Stimulated activated CD4-positive, alpha-beta T cell treated with anti-CD3 and anti-CD28 coated beads, Interleukin-4, amount 100 ng/mL, for 48 hours (primary cell): Measurements from ENCODE around the gene EMP1.

Source experiments
- DNase-seq, 2 donors: peaks; one replicate each; pipeline ENCODE4 v3.0.0-alpha.2; 2020; ENCODE audit warnings: low read depth in 2 of 2

Gene EMP1

DNA sequence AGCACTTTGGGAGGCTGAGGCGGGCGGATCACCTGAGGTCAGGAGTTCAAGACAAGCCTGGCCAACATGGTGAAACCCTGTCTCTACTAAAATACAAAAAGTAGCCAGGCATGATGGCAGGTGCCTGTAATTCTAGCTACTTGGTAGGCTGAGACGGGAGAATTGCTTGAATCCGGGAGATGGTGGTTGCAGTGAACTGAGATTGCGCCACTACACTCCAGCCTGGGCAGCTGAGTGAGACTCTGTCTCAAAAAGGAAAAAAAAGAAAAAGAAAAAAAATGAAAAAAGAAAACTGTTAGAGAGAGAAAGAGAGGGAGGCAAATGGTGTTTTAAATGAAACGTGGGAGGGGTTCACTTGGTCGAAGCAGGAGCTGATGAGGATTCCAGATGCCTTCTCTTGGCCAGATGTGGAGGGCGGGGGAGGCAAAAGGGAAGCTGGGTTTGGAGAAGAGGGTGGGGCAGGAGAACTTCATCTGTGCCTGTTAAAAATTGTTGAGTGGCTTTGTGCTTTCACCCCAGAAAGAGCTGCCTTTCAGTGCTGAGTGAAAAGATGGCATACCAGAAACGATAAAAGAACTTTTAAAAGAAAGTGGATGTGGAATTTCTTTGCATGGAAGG lies 1.1 kb downstream of the EMP1 start:
- DNase-seq, result no peak

GRCh38 chr12:13198241-13198640 lies 1.7 kb downstream of the EMP1 start:
- no peak for DNase-seq

DNA sequence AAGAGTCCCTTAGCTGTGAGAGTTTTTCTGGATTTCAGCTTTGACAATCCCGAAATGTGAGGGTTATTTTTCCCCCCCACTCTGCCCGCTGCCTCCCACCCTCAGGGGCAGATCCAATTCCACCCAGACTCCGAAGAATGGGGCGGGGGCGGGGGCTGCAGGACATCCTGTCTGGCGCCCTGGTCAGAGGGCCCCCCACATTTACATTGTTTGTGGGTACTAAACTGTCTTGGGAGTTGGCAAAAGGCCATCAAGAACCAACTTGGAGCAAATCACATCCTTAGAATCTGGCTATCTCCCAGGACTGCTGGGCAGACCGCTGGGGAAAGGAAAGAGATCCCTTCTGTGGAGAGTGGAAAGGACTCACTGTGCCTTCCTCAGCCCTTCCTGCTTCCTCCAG lies 2.4 kb downstream of the EMP1 start:
- no peak for DNase-seq

DNA sequence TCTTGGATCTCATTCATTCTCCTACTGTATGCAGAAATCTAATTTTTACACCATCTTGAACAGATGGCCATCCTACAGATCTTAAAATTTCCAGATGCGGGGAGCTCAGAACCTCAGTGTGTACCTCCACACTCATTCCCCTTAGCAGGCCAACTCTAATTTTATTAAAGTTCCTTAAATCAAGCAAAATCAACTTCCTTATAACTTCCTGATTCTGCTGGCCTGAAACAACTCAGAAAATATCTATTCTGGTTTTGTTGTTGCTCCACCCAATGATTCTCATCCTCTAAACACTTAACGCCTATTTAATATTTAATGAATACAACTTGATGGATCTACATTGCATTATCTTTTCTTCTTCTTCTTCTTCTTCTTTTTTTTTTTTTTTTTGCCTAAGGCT lies 3.1 kb downstream of the EMP1 start:
- no peak for DNase-seq

GRCh38 chr12:13200841-13201240 lies 4.3 kb downstream of the EMP1 start:
- no peak for DNase-seq

GRCh38 chr12:13203034-13203922 lies 6.8 kb downstream of the EMP1 start:
- no peak for DNase-seq

DNA sequence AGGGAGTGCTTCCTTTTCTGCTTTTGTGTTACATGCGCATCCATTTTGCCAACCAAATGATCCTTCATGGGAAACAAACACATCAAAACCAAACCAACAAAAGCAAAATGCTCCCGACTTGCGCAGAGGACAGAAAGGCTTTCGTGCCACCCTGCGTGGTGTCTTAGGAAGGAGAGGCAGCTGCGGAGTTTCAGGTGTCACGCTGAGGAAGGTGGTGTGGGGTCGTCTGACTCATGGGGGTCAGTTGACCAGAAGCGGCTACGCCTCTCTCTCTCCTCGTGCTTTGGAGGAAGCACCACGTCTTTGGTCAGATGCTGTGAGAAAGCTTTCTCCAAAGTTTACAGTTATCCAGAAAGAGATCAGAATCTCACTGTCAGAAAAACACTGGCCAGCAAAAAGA lies 7.9 kb downstream of the EMP1 start:
- no peak for DNase-seq

GRCh38 chr12:13205809-13206559 lies 9.5 kb downstream of the EMP1 start:
- peak in 1 of 2 donors; percentile 33 for DNase-seq

GRCh38 chr12:13206560-13206897 lies 10.0 kb downstream of the EMP1 start:
- DNase-seq, result no peak

- DNase-seq, result no peak
These were observed 12.3 kb downstream of the EMP1 start for GRCh38 chr12:13208533-13209435.

DNA sequence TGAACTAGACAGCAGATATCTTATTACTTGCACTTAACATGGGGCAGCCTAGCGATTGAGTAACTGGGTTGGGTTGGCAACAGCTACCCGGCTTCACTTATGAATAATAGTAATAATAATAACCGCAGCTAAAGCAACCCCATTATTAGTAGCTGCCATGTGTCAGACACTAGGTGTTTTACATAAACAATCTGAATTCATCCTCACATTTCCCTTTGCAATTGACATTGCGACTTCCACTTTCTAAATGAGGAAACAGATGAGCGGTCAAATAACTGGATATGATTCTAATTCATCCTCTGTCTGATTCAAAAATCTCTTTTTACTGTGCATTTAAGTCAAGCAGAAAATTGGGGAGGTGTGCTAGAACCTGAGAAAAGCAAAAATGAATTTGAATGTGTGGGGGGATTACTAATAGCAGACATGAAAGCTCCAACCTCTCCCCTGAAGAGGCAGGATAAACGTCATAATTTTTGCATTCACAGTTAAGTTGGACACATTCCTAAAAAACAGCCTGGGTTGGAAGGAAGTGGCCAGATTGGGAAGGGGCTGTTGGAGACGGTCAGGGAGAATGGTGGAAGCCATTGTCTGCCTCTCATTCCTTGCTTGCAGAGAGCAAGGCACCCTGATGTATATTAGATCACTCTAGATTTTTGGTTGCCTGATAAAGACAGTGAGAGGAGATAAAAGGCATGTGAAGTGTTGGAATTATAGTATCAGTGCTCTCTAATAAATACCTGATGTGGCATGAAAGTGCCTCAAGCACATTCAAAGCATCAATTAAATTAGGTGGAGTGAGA lies 13.1 kb downstream of the EMP1 start:
- DNase-seq, result no peak

- no peak for DNase-seq
These were observed 14.0 kb downstream of the EMP1 start for GRCh38 chr12:13210236-13211190.

DNA sequence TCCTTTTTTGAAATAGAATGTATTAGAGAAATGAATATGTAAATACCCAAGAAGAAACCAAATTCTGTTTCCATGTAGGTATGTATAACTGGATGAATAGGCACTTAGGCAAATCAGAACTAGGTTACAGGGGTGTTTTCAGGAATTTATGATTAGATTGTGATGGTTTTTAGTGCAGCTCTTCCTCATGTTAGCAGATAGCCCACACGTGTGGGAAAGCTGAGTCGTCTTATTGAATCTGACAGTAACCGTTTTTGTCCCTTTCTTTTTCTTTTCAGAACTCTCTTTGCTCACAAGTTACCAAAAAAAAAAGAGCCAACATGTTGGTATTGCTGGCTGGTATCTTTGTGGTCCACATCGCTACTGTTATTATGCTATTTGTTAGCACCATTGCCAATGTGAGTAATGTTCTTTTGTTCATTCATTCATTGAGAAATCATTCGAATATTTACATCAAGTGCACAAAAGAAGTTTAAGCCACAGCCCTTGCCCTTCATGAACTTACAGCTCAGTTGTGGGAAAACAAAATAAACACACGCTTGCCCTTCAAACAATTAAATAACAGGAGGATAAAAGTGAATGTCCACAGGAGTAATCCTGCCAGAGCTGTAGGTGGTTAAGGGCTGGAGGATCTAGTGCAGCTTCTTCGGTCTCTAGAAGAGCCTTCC lies 14.8 kb downstream of the EMP1 start:
- DNase-seq, result peak in 1 of 2 donors; percentile 17

DNA sequence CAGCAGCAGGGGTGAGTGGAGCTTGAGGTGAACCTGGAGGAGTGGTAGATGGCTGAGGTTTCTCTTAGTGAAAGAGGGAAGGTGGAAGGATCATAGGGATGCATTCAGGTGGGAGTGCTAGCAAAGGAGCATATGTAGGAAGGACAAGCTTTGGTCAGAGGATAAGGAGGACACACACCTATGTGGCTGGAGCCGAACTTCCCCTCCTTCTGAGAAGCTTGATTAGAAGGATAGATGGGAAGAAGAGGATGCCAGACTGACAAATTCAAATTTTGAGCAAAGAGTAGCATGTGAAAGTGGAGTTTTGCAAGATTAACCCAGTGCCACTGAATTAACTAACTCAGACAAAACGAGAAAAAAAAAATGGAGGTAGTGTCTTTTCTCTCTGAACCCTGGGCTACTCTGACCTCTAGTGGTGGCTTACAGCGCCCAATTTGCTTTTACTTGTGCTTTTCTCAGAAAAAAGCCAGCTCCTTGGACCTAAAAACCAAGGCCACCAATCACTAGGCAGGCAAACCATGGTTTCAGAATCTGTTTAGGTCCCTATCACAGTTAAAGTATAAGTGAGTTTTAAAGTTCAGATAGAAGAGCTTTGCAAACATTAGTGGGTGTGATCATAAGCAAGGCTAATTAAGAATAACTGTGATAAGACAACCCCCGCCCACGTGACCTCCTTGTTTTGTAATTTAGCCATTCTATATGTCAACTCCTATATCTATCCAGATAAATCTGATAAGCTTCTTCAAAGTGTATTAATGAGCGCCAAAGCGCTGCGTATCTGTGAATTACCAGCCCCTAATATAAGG lies 15.5 kb downstream of the EMP1 start:
- DNase-seq, result peak; percentile 50 to 58

DNA sequence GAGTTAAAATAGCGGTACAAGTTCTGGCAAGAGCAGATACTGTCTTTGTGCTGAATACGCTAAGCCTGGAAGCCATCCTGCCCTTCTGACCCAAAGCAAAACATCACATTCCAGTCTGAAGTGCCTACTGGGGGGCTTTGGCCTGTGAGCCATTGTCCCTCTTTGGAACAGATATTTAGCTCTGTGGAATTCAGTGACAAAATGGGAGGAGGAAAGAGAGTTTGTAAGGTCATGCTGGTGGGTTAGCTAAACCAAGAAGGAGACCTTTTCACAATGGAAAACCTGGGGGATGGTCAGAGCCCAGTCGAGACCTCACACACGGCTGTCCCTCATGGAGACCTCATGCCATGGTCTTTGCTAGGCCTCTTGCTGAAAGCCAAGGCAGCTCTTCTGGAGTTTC lies 18.5 kb downstream of the EMP1 start:
- no peak for DNase-seq

DNA sequence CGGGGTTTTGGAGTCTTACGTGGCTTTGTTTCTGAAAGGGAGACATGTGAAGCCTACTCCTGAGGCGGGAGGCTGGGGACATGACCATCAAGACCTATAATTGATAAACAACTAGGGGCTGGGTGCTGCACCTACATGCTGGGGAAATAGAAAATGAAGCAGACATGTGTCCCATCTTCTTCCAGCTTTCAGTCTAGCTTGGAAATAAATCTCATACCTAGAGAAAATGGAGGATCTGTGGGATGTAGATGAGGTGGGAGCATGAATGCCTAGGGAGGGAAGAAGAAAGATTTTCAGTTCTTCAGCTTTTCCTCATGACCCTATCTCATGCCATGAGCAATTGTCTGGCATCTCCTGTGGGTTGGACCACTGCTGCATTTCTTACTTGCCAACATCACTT lies 22.1 kb downstream of the EMP1 start:
- no peak for DNase-seq

GRCh38 chr12:13219320-13219719 lies 22.8 kb downstream of the EMP1 start:
- no peak for DNase-seq

DNA sequence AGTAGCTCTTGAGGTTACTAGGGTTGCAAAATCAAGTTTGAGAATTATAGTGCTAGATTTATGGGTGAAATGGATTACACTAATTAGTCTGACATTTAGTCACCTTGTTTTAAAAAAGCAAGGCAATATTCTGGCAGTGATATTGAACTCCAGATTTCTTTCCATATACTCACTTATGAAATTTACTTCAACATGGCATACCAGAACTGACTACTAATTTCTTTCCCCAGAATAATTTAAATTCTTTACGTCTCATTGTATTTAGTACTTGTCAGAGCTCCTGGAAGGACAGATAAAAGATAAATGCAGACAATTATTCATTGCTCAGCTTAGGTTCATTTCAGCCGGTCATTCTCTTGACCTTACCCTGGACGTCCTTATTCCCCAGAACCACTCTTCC lies 24.3 kb downstream of the EMP1 start:
- no peak for DNase-seq
